ENCODE data around the gene LPP.

Gene LPP

GRCh38 chr3:188659449-188660090 lies 505.6 kb downstream of the LPP start:
- no peak for DNase-seq

- DNase-seq: no peak
These were observed 506.5 kb downstream of the LPP start for GRCh38 chr3:188660415-188660814.

- no peak for DNase-seq
These were observed 507.8 kb downstream of the LPP start for GRCh38 chr3:188661806-188662205.

GRCh38 chr3:188662214-188662613 lies 508.3 kb downstream of the LPP start:
- no peak for DNase-seq

DNA sequence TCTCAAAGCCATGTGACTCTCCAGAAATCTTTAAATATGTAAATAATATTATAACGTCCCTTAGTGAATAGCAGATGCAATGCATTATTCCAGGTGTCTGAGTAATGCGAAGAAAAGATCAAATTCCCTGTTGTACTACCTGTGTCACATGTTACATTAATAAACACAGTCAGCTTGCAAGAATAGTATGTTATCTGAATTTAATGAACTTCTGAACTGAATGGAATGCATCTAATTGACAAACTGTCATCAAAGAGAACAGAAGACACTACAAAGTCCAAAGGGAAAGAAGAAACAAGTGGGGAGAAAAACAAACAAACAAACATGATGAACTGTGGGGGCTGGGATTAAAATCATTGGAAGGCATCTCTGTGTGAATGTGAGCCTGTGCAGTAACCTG lies 508.8 kb downstream of the LPP start:
- DNase-seq: no peak

GRCh38 chr3:188663839-188664238 lies 509.9 kb downstream of the LPP start:
- DNase-seq: no peak

DNA sequence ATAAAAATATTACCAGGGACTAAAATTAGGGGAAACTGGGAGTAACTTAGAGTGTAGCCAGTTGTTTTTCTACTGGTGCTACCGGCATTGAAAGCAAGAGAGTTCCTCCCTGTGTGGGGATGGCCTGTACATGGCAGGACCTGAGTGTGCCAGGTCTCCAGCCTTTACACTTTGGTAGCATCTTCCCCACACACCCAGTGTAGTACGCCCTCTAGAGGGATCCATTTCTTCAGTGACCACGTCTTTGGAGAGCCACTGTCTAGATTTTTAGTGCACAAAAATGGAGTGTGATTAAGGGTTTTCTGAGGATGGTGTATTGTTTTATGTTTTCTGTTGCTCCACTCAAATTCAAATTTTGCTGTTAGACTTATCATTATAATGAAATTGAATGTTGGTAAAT lies 510.8 kb downstream of the LPP start:
- DNase-seq: no peak

- DNase-seq: no peak
These were observed 514.0 kb downstream of the LPP start for GRCh38 chr3:188667926-188668325.

- DNase-seq: no peak
These were observed 516.5 kb downstream of the LPP start for GRCh38 chr3:188670446-188670845.

DNA sequence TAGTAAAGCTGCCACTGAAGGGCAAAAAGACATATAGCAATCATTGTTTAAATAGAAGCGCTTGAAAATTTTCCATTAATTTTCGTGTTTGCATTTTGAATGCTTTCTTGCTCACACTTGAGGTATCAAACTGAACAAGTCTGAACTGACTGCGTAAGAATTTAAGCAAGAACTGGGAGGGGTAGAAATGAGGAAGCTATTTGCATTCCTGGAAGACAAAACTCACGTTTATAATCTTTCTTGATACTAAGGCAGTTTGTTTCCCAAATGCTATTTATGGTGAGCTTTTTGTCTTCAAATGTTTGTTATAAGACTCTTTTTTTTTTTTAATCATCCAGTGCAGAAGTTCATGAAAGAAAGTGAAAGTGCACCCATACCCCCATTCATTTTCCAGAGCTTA lies 518.0 kb downstream of the LPP start:
- DNase-seq: no peak

DNA sequence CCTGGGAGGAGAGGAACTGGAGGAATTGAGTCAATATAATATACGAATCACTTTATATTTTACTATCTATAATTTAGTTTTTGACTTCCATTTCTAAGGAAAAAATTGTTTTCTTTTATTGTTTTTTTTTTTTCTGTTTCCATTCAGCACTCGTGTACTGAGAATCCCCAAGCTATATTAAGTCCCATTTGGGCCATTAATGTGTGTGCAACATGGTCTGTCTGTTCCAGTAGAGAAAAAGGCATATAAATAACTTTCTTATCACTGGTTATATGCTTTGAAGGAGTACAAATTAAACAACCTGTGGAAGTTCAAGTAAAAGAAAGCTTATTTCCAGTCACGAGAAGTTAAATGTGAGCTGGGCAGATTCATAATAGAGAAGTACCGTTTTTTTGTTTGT lies 518.9 kb downstream of the LPP start:
- no peak for DNase-seq

- DNase-seq: no peak
These were observed 519.8 kb downstream of the LPP start for GRCh38 chr3:188673646-188674186.

- DNase-seq: no peak
These were observed 520.6 kb downstream of the LPP start for GRCh38 chr3:188674595-188674994.

DNA sequence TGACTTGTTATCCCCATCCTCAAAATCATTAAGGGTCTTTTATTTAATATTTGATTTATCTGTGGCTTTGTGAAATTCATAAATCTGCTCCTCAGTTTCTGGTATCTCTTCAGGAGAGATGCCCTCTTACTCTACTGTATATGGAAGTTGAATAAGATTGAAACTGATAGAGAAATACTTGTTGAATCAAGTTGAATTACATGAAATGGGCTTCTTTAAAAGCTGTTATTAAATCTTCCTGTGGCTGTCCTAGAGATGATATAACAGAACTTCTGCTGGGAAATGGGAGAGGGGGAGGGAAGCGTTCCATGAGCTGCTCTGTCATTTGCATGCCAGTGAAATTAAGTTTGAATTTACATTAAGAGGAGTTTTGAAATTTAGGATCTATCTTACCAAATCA lies 523.4 kb downstream of the LPP start:
- no peak for DNase-seq

- no peak for DNase-seq
These were observed 526.2 kb downstream of the LPP start for GRCh38 chr3:188680189-188680588.

DNA sequence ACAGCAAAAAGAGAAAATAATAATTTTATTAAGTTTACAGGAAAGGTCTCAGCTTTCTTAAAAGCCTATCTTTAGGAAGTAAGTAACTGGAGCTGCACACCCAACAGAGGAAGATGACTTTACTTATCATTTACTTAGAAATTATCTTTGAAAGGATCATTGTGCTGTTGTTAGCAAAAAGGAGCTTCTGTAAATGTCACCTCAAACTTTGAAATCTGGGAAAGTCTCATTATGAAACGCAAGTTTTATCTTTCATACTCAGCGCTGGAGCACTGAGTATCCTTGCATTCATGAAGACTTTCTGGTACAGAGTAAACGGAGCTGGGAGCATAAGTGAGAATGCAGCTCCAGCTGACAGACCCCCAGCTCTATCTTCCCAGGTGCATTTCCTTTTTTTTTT lies 526.6 kb downstream of the LPP start:
- DNase-seq: no peak

GRCh38 chr3:188682316-188682715 lies 528.4 kb downstream of the LPP start:
- no peak for DNase-seq

DNA sequence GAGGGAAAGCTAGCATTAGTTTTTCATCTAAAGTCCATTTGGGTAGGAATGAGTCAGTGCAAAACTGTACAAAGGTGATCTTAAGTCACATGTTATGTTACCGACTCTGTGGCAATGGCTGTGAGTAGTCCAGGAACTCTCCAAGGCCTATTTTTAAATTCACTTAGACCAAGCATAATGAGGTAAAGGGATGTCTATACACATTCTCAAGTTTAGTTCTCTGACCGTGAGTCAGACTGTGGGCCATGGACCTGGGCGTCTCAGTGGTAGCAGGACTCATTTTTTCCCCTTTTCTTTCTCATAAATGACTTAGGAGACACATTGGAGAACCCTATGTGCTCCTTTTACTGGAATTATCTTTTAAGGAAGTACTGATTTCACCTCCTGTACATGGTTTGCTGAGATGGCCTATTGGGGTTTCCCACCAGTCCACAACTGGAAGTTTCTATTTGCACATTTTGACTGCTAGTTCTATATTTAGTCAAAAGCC lies 529.1 kb downstream of the LPP start:
- DNase-seq: no peak

DNA sequence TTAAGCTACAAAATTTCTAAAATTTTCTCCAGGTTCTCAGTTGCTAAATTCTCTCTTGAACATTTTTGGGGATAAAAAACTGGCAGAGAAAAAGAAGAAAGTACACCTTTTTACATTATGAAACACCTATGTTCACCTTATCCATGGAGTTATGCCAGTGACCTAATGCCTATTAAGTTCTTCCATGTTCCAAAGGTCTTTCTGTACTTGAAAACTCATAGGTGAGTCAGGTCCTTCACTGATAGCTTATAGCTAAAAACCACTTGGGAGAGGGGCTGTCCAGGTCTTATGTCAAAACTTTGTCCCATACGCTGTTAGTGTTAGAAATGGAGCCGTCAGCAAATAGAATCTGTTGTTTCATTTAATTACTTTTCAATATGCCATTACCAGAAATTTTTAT lies 530.3 kb downstream of the LPP start:
- DNase-seq: no peak

GRCh38 chr3:188685789-188686188 lies 531.8 kb downstream of the LPP start:
- DNase-seq: no peak

DNA sequence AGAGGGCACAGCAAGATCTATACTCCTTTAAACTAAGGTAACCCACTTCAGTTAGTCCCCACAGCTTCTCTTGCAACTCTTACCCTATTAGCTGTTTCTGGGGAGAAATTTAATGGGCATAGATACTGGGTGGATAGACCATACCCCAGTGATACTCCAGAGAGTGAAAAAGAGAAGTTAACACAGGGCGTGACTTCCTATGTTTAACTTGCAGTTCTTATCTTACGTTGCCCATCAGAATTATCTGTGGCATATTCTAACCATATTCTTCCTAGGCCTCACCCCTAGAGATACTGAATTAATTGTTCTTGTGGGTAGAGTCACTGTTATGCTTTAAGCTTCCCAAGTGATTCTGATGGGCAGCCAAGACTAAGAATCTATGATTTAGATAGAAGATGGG lies 532.4 kb downstream of the LPP start:
- DNase-seq: no peak

GRCh38 chr3:188687389-188687788 lies 533.4 kb downstream of the LPP start:
- no peak for DNase-seq

DNA sequence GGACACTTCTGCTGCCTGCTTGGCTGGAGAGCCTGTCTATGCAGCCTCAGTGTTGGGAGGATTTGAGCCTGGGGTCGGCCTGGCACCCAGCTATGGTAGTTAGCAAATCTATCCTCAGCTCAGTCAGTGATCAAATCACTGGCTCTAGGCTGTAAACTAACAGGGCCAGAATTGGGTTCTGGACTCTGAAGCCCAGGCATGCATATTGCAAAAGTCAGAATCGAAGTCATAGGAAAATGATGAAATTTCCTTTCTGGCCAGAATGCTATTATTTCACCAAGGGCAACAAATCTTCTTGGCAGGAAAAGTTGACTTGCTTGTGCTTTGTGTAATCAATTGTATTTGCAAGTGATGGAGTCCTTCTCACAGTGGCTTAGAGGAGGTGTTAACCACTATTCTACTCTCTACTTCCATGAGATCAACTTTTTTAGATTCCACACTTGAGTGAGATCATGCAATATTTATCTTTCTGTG lies 535.2 kb downstream of the LPP start:
- DNase-seq: no peak

DNA sequence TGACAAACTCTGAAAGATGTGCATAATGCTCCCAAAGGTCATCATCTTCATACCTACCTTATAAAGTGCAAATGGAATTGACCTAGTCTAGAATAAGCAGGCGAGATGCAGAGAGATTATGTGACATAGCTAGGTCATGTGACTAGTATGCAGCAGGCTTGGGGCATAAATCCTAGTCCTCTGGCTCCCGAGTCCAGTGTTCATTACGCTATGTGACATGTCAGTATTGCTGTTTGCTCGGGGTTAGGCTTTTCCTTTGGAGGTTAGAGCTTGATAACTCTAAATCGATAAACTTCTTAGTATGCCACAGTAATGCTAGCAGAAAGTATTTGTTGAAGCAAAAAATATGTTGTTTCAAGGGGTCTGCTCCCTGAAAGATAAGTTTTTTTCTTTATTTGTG lies 536.1 kb downstream of the LPP start:
- no peak for DNase-seq

- no peak for DNase-seq
These were observed 537.0 kb downstream of the LPP start for GRCh38 chr3:188691004-188691403.

Data from right hindlimb (tissue), 1 donor.